KG1 (cell line): ENCODE data around the gene MPDZ.
"Not testable (repeated sequence)": the region's sequence is repeated elsewhere in the genome, so short reads cannot be mapped to it uniquely, and the experiment has no call there.

Experiments
- DNase-seq: peaks from one replicate; lab custom pipeline; 2025; lab: John Stamatoyannopoulos, UW

MPDZ gene

DNA sequence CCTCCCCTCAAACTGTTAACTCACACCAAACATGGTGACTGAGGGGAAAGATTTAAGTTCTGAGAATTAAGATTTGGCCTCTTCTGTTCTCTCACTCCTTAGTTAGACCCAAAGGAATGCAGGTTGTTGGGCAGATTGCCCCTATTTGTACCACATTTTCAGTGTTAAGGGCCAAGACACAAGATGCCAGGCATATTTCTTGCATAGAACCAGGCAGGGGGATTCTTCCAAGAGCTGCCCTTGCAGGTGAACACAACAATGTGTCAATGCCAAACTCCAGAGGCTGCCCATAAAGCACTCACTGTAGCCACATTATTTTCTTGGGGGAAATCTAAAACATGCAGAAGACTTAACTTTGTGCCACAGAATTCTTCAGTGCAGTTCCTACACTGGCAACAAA, 14.7 kb downstream of the MPDZ start:
- no peak for DNase-seq

GRCh38 chr9:13263511-13263910, 16.0 kb downstream of the MPDZ start:
- DNase-seq = no peak

DNA sequence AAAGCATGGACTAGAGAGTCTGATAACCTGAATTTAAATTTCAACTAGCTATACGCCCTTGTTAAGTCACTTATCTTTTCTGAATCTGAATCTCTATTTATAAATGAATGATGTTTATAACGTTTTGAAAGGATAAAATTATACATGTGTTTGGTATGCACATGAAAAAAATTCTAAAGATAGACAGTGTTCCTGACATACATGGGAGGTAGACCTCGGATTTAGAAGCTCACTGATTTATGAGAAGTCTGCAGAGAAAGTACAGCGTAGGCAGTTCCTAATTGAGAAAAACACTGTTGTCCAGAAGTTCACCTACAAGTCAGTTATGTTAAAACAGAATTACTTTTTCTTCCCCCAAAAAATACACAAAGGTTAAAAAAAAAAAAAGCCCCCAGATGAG, 26.6 kb downstream of the MPDZ start:
- no peak for DNase-seq

GRCh38 chr9:13244181-13244580, 35.3 kb downstream of the MPDZ start:
- no peak for DNase-seq

DNA sequence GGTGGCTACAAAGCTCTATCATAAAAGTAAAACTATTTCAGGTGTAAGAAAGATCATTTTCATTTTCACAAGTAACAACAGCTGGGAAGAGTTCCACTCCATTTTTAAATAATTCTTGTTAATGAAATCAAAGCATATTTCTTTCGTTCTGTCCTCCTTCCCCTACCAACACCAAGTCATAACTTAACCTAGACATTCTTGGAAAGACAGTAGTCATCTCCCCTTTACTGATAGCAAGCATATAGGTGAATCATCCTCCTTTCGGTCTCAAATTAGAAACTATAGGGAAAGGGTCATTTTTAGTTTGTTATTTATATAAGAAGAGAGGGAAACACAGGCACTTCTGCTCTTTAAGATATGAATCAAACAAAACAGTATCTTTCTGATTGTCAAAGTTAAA, 38.2 kb downstream of the MPDZ start:
- DNase-seq = no peak

DNA sequence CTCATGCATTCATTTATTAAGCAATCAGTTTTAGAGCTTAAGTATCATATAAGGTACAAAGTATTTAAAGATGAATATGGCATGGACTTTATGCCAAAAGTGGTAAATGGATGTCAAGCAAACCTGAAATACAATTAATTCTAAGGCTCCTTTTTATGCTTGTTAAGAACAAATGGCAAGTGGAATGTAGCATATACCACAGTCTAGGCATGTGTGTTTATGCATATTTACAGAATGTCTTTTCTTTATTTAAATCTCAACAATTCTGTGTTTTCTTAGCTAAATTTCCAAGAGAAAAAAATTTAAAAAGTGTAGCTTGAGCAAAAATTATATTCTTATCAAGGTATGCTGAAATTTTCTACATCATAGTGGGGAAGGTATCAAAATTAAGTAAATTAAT, 39.8 kb downstream of the MPDZ start:
- DNase-seq = no peak

DNA sequence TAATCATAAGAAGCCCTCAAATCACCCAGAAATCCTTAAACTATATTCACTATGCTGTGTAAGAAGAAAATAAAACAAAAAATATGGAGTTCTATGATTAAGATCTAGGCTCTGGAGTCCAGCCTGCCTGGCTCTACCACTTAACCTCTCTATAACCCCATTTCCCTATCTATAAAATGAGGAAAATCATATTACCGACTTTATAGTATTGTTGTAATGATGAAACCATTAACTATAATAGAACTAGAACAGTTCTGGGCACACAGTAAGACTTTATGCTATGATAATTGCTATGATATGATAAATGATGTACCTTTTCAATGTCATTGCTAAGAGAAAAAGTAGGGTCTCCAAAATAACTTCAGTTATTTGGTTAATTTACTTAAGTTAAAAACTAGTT, 40.3 kb downstream of the MPDZ start:
- DNase-seq = no peak

- DNase-seq = no peak
These were observed 44.6 kb downstream of the MPDZ start for GRCh38 chr9:13234932-13235331.

DNA sequence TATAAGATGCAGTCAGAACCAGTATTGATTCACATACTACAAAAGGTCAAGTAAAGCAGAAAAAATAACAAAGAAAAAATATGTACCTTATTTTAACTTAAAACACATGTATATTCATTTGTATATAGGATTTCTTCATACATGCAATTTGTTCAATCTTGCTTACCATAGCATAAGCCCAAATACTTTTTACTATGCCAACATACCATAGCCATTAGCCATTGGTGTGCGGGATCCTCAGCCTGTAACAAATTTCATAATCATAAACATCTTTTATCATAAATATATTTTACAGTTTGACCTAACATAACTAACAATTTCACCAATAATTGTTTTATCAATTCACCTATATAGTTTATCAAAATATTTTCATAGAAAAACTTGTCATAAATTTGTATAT, 51.1 kb downstream of the MPDZ start:
- no peak for DNase-seq

GRCh38 chr9:13224366-13224765, 55.1 kb downstream of the MPDZ start:
- DNase-seq = no peak

DNA sequence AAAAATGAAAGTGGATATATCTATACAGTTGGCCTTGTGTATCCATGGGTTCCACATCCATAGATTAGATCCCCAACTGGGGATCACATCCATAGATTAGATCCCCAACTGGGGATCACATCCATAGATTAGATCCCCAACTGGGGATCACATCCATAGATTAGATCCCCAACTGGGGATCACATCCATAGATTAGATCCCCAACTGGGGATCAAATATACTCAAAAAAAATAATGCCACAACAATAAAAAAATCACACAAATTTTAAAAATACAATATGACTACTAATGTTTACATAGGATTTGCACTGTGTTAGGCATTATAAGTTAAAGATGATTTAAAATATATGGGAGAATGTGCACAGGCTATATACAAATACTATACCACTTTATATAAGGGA, 56.8 kb downstream of the MPDZ start:
- not testable (repeated sequence) for DNase-seq

GRCh38 chr9:13221741-13222140, 57.8 kb downstream of the MPDZ start:
- DNase-seq = no peak

- no peak for DNase-seq
These were observed 58.7 kb downstream of the MPDZ start for GRCh38 chr9:13220837-13221236.

DNA sequence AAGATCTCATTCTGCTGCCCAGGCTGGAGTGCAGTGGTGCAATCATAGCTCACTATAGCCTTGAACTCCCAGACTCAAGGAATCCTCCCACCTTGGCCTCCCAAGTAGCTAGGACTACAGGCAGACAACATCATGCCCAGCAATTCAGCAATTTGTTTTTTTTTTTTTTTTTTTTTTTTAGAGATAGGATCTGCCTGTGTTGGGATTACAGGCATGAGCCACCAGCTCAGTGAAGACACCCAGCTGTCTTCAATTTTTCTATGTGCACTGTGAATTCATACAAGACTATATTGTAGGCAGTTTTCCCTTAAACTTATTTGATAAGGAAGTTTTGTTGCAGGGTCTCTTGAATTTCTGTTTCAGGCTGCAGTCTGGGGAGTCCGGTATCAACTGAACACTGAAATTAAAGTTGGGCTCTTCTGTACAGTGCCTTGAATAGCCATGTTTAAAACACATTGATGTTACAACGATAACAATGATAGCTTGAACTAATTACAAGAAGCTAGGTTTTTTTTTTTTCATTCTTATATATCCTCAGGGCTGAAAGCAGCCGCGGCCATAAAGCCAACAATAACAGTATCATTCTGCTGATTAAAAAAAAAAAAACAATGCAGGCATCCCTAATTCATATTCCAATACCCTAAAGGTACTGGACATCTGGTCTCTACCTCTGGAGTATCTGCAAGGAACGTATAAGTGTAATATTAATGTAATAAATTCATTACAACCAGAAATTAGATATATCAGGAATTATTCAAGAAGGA, 63.5 kb downstream of the MPDZ start:
- DNase-seq = no peak

DNA sequence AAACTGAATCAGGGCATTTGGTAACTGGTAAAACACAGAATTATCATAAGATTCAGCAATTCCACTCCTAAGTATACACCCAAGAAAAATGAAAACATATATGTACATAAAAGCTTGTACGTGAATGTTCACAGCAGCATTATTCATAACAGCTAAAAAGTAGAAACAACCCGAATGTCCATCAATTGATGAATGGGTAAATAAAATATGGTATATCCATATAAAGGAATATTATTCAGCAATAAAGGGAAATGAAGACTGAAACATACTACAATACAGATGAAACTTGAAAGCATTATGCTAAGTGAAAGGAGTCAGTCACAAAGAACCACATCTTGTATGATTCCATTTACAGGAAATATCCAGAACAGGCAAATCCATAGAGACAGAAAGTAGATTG, 65.5 kb downstream of the MPDZ start:
- DNase-seq = no peak

DNA sequence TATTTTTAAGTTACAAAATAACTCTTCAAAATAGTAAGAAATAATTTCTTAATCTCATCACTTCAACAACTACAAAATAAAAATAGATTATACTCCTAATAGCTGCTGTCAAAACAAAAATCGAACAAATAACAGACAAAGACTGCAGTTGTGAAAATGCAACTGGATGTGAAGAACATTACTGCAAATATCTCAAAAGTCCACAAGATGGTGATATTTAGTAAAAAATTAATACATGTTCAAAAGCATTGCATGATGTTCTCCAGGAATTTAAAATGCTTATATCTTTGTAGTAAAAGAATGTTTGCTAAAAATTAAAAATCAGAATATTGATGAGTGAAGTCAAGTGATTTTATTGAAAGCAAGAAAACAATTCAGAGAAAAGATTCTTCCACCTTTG, 66.2 kb downstream of the MPDZ start:
- DNase-seq = no peak

DNA sequence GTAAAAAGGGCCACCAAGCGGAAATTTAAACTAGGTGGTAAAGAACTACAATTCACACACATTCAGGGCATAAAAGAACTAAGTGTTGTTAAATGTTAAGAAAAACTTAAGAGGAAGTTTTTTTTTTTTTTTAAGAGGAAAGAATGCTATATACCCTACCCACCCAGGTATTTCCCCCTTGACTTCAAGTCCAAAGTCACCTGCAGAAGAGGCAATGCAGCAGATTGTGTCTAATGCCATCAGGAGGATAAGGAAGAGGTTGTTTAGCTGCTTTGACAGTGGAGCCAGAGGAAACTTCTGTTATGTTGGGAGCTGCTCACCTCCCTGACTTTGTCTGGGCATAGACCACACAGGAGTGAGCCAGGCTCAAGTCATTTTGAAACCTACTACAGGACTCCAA, 69.2 kb downstream of the MPDZ start:
- no peak for DNase-seq

DNA sequence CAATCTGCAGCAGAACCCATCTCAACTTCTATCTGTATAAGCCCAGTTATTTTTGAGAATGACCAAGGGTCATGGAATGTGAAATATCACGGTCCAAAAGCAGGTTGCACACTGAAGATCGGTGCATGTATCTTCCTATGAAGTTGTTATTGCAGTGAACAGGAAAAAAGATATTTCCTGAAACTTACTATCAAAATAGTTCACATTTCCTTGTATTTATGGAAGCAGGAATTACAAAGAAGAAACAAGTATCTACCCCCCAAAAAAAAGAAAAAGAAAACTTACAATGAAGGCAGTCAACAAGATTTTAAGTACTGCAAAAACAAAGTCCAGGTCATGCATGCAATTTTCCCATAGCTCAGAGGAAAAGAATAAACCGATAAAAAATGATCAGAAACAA, 70.0 kb downstream of the MPDZ start:
- DNase-seq = no peak

- no peak for DNase-seq
These were observed 73.7 kb downstream of the MPDZ start for GRCh38 chr9:13205824-13206223.

- DNase-seq = no peak
These were observed 89.5 kb downstream of the MPDZ start for GRCh38 chr9:13190040-13190439.

GRCh38 chr9:13189362-13189761, 90.1 kb downstream of the MPDZ start:
- no peak for DNase-seq

DNA sequence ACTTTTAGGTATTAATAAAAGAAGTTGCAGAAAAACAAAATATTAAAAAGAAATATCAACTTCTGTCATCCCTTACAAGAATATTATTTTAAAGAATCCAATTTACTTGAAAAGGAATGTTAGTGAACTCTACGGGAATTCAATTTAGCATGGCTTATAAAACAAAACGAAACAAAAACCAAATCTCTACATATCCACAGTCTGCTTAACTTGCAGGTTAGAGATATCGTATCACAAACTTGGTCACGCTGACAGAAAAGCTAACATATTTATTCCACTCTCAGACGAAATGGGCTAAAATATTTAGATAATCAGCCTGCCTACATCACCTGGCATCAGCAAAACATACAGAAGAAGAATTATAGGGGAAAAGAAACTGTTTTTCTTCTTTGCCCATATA, 92.7 kb downstream of the MPDZ start:
- no peak for DNase-seq

GRCh38 chr9:13186091-13186490, 93.4 kb downstream of the MPDZ start:
- DNase-seq = no peak

DNA sequence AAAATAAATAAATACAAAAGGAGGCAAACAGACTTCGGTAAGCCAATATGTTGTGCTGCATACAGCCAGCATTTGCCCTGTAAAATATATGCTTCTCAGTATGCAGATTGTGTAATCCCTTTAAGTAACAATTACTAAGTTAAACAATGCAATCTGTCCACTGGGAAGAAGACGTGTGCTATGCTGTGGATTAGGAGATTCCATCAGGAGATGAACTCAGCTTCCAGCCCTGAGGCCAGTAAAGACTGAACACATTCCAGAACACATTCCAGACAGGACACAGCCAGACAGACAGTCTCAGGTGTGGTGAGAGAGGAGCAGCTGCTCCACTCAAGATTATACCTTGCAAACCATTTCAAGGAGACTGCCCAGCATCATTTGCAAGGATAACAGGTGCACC, 97.8 kb downstream of the MPDZ start:
- DNase-seq = no peak

- no peak for DNase-seq
These were observed 100.2 kb downstream of the MPDZ start for GRCh38 chr9:13179257-13179656.
